ENCODE measurements around the gene VAV3. TPM values are rescaled to one million over a fixed set of nuclear protein-coding genes. Genes with fewer than 3 reads are reported as not detected.

VAV3 gene
- total and polyA plus RNA-seq, 12 donors = 1.1 to 8.5 (median 4.1) TPM

- WGBS, 4 donors = 67 to 83% (median 72%) methylated on average over 2 of the region's 2 CpGs
Observed at GRCh38 chr1:107690491-107690890, 274.5 kb downstream of the VAV3 start.

GRCh38 chr1:107689733-107690132, 275.2 kb downstream of the VAV3 start:
- H3K27me3 ChIP-seq = no peaks in the 10 kb centered on the region
- intact Hi-C loops (cut with DNase I) = no loop called here
- no peak for DNase-seq
- no peaks in the 10 kb centered on the region for H3K9me3 ChIP-seq (replicated peaks in 1 of 3)
- no peak overlapping the region for H3K27ac ChIP-seq
- TF ChIP-seq, protein P1, sequence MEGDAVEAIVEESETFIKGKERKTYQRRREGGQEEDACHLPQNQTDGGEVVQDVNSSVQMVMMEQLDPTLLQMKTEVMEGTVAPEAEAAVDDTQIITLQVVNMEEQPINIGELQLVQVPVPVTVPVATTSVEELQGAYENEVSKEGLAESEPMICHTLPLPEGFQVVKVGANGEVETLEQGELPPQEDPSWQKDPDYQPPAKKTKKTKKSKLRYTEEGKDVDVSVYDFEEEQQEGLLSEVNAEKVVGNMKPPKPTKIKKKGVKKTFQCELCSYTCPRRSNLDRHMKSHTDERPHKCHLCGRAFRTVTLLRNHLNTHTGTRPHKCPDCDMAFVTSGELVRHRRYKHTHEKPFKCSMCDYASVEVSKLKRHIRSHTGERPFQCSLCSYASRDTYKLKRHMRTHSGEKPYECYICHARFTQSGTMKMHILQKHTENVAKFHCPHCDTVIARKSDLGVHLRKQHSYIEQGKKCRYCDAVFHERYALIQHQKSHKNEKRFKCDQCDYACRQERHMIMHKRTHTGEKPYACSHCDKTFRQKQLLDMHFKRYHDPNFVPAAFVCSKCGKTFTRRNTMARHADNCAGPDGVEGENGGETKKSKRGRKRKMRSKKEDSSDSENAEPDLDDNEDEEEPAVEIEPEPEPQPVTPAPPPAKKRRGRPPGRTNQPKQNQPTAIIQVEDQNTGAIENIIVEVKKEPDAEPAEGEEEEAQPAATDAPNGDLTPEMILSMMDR (IDR thresholded peaks at IDR 0.05) = no peak
- no peak for TF ChIP-seq POLR2A (IDR thresholded peaks at IDR 0.05)
- 76 to 86% (median 83%) methylated on average over 4 of the region's 4 CpGs for WGBS, 4 donors
- no peaks in the 10 kb centered on the region for H3K36me3 ChIP-seq (replicated peaks in 1 of 2)
- no peaks in the 10 kb centered on the region for H3K4me1 ChIP-seq (replicated peaks in 1 of 2)
- no peak overlapping the region for H3K4me3 ChIP-seq

More at GRCh38 chr1:107690491-107690890, 274.5 kb downstream of the VAV3 start:
- no peak for TF ChIP-seq POLR2A (IDR thresholded peaks at IDR 0.05)
- TF ChIP-seq, protein P1 (IDR thresholded peaks at IDR 0.05) = no peak
- no peaks in the 10 kb centered on the region for H3K36me3 ChIP-seq (replicated peaks in 1 of 2)
- no peaks in the 10 kb centered on the region for H3K9me3 ChIP-seq (replicated peaks in 1 of 3)
- no peak overlapping the region for H3K4me3 ChIP-seq
- no peaks in the 10 kb centered on the region for H3K27me3 ChIP-seq
- no peak overlapping the region for H3K27ac ChIP-seq
- DNase-seq = no peak
- no peaks in the 10 kb centered on the region for H3K4me1 ChIP-seq (replicated peaks in 1 of 2)
- intact Hi-C loops (cut with DNase I) = no loop called here

DNA sequence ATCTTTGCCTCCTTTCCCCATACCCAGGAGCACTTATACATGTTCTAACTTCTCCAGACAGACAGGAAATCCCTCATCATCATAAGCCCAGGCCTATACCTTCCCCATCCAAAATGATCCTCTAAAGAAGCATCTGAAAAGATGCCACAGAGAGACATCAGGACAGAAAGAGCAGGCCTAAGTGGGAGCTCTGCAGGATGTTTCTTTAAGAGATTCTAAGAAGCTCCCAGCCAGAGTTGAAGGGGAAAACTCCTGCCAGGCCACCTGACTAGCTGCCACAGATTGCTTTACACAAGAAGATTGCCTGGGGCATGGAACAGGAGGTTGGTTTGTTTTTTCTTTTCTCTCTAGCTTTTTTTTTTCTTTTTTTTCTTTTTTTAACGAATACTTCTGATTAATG, 275.8 kb downstream of the VAV3 start:
- H3K27ac ChIP-seq = no peak overlapping the region
- intact Hi-C loops (cut with DNase I) = no loop called here
- no peak for DNase-seq

GRCh38 chr1:107687849-107688753, 276.9 kb downstream of the VAV3 start:
- TF ChIP-seq POLR2A (IDR thresholded peaks at IDR 0.05) = no peak
- TF ChIP-seq, protein P1 (IDR thresholded peaks at IDR 0.05) = no peak
- intact Hi-C loops (cut with DNase I) = no loop called here
- no peaks in the 10 kb centered on the region for H3K4me1 ChIP-seq (replicated peaks in 1 of 2)
- no peak overlapping the region for H3K27ac ChIP-seq
- no peaks in the 10 kb centered on the region for H3K9me3 ChIP-seq (replicated peaks in 1 of 3)
- WGBS, 4 donors = 85 to 89% (median 87%) methylated on average over 9 of the region's 9 CpGs
- H3K4me3 ChIP-seq = no peak overlapping the region
- H3K36me3 ChIP-seq (replicated peaks in 1 of 2) = no peaks in the 10 kb centered on the region
- DNase-seq = no peak
- H3K27me3 ChIP-seq = no peaks in the 10 kb centered on the region

More for the DNA sequence above, 275.8 kb downstream of the VAV3 start:
- H3K9me3 ChIP-seq (replicated peaks in 1 of 3) = no peaks in the 10 kb centered on the region
- 57 to 78% (median 59%) methylated on average over 1 of the region's 1 CpG for WGBS, 4 donors
- no peaks in the 10 kb centered on the region for H3K36me3 ChIP-seq (replicated peaks in 1 of 2)
- no peaks in the 10 kb centered on the region for H3K4me1 ChIP-seq (replicated peaks in 1 of 2)
- no peak overlapping the region for H3K4me3 ChIP-seq
- no peak for TF ChIP-seq POLR2A (IDR thresholded peaks at IDR 0.05)
- TF ChIP-seq, protein P1 (IDR thresholded peaks at IDR 0.05) = no peak
- no peaks in the 10 kb centered on the region for H3K27me3 ChIP-seq

Data from adrenal gland (tissue), 12 donors.